KBM-7 (cell line): ENCODE measurements around the gene CNTFR.

Experiments
- DNase-seq: peaks from one replicate; pipeline ENCODE4 v3.0.0-alpha.2; 2015
- in situ Hi-C: fragments of 300-500 bp; cut with MboI; formaldehyde crosslinking; loops from 2 replicates; pipeline ENCODE4 v1.14.3; 2020; ENCODE audit warnings: low sequenced_read_pairs, low pct_unique_long_range_greater_than_20kb, mixed read lengths

The CNTFR gene

DNA sequence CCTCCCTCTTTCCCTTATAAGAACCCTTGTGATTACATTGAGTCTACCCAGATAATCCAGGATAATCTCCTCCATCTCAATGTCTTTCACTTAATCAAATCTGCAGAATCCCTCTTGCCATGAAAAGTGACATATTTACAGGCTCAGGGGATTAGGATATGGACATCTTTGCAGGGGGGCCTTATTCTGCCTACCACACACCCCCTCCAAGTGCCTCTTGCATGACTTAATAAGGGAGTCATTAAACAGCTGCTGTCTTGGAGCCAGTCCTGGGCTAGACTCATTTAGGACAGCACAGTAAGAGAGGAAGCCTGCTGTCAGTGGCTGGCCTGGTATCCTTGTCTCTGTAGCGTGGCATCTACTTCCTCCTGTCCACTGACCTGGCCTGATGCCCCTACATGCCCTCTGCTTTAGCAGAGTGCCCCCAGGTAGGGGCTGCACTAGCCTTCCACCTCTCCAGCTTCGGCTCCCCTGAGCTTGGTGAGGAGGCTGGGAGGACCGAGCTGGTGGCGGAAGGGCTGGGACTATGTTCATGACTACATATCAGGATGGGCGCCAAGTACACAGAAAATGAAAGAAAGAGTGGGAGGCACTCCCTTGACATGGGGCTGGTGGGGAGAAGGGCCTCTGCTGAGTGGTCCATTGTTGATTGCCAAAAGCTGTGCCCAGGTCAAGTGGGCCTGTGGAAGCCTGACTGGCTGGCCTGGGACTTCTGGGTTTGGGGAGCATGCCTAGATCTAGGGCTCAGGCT lies 84.0 kb downstream of the CNTFR start:
- no peak for DNase-seq
- in situ Hi-C loops = no loop called here

DNA sequence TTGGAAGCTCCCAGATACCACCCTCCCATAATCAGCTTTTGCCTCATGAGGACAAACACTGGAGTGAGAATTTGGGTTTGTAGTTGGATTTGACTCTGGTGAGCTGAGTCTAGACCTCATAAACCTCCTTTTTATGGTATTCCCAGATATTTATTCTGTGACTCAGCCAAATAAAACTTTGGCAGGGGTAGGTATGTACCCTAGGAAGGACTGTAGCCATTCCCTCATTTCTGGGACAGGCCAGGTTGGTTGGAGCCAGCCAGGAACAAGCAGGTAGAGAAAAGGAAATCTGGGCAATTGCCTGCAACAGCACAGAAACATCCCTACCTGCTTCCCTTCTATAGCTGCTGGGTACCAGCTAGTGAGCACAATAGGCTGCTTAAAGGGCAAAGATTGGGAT lies 86.1 kb downstream of the CNTFR start:
- in situ Hi-C loops = no loop called here
- DNase-seq = no peak

GRCh38 chr9:34502891-34503290 lies 86.6 kb downstream of the CNTFR start:
- in situ Hi-C loops = no loop called here
- DNase-seq = no peak

DNA sequence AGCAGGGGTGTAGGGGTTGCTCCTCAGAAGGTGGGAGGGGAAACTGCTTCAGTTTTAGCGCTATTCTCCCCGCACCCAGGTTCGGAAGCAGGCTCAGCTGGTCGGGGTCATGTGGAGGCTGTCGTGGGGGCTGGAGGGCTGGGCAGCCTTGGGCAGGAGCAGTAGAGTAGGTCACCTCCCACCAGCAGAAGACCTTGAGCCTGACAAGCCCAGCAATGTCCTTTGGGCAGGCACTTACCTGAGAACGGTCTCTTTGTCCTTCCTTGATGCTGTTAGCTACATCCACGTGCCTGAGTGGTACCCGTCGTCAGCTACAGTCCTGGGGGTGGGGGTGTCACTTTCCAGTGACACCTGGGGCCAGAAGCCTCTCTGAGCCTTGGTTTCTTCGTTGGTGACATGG lies 87.1 kb downstream of the CNTFR start:
- in situ Hi-C loops = no loop called here
- DNase-seq = no peak

DNA sequence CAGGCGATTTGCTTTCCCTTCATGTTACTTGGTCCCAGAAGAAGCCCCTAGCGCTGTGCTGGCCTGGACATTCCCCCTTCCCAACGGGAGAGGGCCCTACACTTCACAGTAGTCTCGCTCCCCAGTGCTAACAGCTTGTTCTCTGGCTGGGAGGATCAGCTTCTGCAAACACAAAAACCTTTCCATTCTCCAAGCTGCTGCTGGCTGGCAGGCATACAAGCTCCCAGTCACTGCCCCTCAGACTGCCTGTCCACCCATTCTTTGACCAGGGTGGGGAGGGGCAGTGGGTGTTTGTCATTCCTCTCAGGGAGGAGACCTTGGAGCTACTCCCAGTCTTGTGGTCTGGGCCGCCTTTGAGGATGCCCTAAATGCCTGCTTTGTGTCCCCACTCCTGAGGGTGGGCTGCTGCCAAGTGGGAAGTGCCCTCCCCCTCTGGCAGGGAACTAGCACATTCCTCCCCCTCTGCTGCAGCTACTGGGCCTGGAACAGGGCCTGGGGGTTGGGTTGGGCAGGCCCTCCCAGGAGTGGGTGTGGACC lies 87.6 kb downstream of the CNTFR start:
- in situ Hi-C loops = no loop called here
- no peak for DNase-seq
